GM12878 (cell line): ENCODE results near the gene ZNF608. TPM values are rescaled to one million over a fixed set of nuclear protein-coding genes. Genes with fewer than 3 reads are reported as not detected.
A peak's percentile ranks its signal among the peaks of the same experiment; 100 is the strongest.

ENCODE experiments used
- ATF2 ChIP-seq: IDR thresholded peaks from 2 replicates; pipeline ENCODE4 v1.6.1; 2012; ENCODE audit warnings: low read length, inconsistent platforms
- CBX5 ChIP-seq: sonication (generic); IDR thresholded peaks from 2 replicates; pipeline ENCODE4 v1.6.1; 2016; ENCODE audit warnings: low read depth, moderate library complexity, mild to moderate bottlenecking, inconsistent platforms
- FOS ChIP-seq: IDR thresholded peaks from 3 replicates; pipeline ENCODE4 v1.6.1; 2011; ENCODE audit warnings: borderline replicate concordance; ENCODE audit not compliant: insufficient read length; ENCODE audit errors: extremely low read depth
- MEF2B ChIP-seq: fragments of 450-650 bp; IDR thresholded peaks from 2 replicates; pipeline ENCODE4 v1.6.1; 2018; ENCODE audit warnings: mild to moderate bottlenecking, moderate library complexity; ENCODE audit not compliant: partially characterized antibody, poor library complexity, severe bottlenecking
- NFXL1 ChIP-seq: fragments of 450-650 bp; IDR thresholded peaks from 2 replicates; pipeline ENCODE4 v1.6.1; 2017; ENCODE audit warnings: antibody characterized with exemption, mild to moderate bottlenecking, borderline replicate concordance
- PAX8 ChIP-seq: fragments of 450-650 bp; IDR thresholded peaks from 2 replicates; pipeline ENCODE4 v1.6.1; 2017; ENCODE audit warnings: mild to moderate bottlenecking, moderate library complexity
- RAD21 ChIP-seq: IDR thresholded peaks from 2 replicates; pipeline ENCODE4 v1.6.1; 2011; ENCODE audit warnings: mild to moderate bottlenecking, low read depth, low read length, moderate library complexity; ENCODE audit not compliant: insufficient read depth
- TAF1 ChIP-seq: IDR thresholded peaks from 2 replicates; pipeline ENCODE4 v1.6.1; 2011; ENCODE audit warnings: mild to moderate bottlenecking, low read depth, low read length, borderline replicate concordance
- ZBED1 ChIP-seq: IDR thresholded peaks from 2 replicates; pipeline ENCODE4 v1.6.1; 2016; ENCODE audit warnings: borderline replicate concordance
- ZNF274 ChIP-seq: IDR thresholded peaks from one replicate; pipeline ENCODE4 v1.8.0; 2011; ENCODE audit not compliant: insufficient read length, insufficient read depth
- polyA plus RNA-seq, 11 experiments: library from polyadenylated mRNA; depleted of rRNA in 4 of 11; unstranded in 6 of 11; stranded (reverse) in 5 of 11; fragments of >200 nt; fragmentation: Nextera tagmentation in 4 of 11; fragmentation: Illumina TruSeq in 1 of 11; extraction: Ambion mirVana in 4 of 11; extraction: Trizol in 1 of 11; gene quantifications; 1 replicate in 1 of 11; 2 replicates in 10 of 11; pipeline versions ENCODE4 v1.2.1 to v1.2.3, GENCODE V29; 2011 to 2016; ENCODE audit warnings: inconsistent platforms in 2 of 11, missing spikeins in 2 of 11, low read depth in 1 of 11
- total RNA-seq, 4 experiments: library from RNA; depleted of rRNA in 3 of 4; stranded (reverse); fragments of >200 nt in 3 of 4; fragmentation: Illumina TruSeq in 1 of 4; extraction: Trizol in 1 of 4; gene quantifications; 2 replicates each; pipeline versions ENCODE4 v1.2.1 to v1.2.3, GENCODE V29; 2013 to 2021
- TF ChIP-seq, protein P1 (sequence below): fragments of 450-650 bp; formaldehyde crosslinking; IDR thresholded peaks from 2 replicates; pipeline ENCODE4 v1.4.0; 2022; ENCODE audit warnings: mild to moderate bottlenecking, moderate library complexity
- TF ChIP-seq, protein P2 (sequence below): IDR thresholded peaks from 2 replicates; pipeline ENCODE4 v1.6.1; 2012; ENCODE audit warnings: low read depth, low read length, improper control_type of control experiment
- TF ChIP-seq, protein P3 (sequence below): IDR thresholded peaks from 2 replicates; pipeline ENCODE4 v1.6.1; 2012; ENCODE audit warnings: low read depth, low read length, improper control_type of control experiment
- TF ChIP-seq, protein P4 (sequence below): IDR thresholded peaks from 2 replicates; pipeline ENCODE4 v1.6.1; 2011; ENCODE audit warnings: borderline replicate concordance, low read depth, mild to moderate bottlenecking, moderate library complexity, mixed read lengths, low read length; ENCODE audit not compliant: insufficient read depth; ENCODE audit errors: extremely low read length

The ZNF608 gene
- total and polyA plus RNA-seq, 10 of the 15 experiments (the other 5 are each of a cell fraction or from before 2014, with no cell fraction given), result 0.19 to 6.7 (median 0.64) TPM

GRCh38 chr5:124704594-124705284, 41.7 kb downstream of the ZNF608 start (continued):
- TF ChIP-seq, protein P1, sequence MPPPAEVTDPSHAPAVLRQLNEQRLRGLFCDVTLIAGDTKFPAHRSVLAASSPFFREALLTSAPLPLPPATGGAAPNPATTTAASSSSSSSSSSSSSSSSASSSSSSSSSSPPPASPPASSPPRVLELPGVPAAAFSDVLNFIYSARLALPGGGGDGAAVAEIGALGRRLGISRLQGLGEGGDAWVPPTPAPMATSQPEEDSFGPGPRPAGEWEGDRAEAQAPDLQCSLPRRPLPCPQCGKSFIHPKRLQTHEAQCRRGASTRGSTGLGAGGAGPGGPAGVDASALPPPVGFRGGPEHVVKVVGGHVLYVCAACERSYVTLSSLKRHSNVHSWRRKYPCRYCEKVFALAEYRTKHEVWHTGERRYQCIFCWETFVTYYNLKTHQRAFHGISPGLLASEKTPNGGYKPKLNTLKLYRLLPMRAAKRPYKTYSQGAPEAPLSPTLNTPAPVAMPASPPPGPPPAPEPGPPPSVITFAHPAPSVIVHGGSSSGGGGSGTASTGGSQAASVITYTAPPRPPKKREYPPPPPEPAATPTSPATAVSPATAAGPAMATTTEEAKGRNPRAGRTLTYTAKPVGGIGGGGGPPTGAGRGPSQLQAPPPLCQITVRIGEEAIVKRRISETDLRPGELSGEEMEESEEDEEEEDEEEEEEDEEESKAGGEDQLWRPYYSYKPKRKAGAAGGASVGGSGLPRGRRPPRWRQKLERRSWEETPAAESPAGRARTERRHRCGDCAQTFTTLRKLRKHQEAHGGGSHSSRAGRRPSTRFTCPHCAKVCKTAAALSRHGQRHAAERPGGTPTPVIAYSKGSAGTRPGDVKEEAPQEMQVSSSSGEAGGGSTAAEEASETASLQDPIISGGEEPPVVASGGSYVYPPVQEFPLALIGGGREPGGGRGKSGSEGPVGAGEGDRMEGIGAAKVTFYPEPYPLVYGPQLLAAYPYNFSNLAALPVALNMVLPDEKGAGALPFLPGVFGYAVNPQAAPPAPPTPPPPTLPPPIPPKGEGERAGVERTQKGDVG (CRISPR knock-in tag), result no peak
- TF ChIP-seq ZNF274 (no peak), PAX8 (0 out of 2 replicates have a peak, but pooled peaks have one; percentile 42), ZBED1 (0 out of 2 replicates have a peak, but pooled peaks have one; percentile 69), RAD21 (no peak), MEF2B (peak; percentile 85), TAF1 (no peak), NFXL1 (no peak), CBX5 (0 out of 2 replicates have a peak, but pooled peaks have one; percentile 78), ATF2 (peak; percentile 92), FOS (no peak)
- TF ChIP-seq, protein P2, sequence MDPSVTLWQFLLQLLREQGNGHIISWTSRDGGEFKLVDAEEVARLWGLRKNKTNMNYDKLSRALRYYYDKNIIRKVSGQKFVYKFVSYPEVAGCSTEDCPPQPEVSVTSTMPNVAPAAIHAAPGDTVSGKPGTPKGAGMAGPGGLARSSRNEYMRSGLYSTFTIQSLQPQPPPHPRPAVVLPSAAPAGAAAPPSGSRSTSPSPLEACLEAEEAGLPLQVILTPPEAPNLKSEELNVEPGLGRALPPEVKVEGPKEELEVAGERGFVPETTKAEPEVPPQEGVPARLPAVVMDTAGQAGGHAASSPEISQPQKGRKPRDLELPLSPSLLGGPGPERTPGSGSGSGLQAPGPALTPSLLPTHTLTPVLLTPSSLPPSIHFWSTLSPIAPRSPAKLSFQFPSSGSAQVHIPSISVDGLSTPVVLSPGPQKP, result no peak
- TF ChIP-seq, protein P3, sequence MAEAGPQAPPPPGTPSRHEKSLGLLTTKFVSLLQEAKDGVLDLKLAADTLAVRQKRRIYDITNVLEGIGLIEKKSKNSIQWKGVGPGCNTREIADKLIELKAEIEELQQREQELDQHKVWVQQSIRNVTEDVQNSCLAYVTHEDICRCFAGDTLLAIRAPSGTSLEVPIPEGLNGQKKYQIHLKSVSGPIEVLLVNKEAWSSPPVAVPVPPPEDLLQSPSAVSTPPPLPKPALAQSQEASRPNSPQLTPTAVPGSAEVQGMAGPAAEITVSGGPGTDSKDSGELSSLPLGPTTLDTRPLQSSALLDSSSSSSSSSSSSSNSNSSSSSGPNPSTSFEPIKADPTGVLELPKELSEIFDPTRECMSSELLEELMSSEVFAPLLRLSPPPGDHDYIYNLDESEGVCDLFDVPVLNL, result no peak
- TF ChIP-seq, protein P4, sequence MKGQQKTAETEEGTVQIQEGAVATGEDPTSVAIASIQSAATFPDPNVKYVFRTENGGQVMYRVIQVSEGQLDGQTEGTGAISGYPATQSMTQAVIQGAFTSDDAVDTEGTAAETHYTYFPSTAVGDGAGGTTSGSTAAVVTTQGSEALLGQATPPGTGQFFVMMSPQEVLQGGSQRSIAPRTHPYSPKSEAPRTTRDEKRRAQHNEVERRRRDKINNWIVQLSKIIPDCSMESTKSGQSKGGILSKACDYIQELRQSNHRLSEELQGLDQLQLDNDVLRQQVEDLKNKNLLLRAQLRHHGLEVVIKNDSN, result peak; percentile 74
